ENCODE results near the gene INSL3. TPM values are rescaled to one million over a fixed set of nuclear protein-coding genes. Genes with fewer than 3 reads are reported as not detected.

Gene INSL3
- polyA plus RNA-seq, 3 donors = 0.25 to 1.7 (median 0.64) TPM

DNA sequence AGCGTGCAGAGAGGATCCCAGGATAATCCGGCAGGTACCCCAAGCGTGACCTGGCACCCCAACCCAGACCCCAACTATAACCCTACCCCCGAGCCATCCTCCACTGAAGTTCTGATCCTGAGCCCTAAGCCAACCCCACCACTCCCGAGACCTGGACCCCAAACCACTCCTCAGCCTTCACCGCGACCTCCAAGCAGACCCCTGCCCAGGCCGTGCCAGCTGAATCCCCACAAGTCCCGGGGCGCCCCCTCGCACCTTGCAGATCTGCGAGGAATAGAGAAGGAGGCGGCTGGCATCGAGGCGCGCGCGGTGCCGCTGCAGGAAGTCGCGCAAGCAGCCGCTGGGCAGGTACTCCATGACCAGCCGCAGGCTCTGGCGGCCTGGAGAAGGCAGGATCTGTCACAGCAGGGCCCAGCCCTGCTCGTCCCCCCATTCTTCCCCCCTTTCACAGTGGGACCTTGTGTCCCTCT lies 10.1 kb upstream of the INSL3 start:
- H3K27me3 ChIP-seq (ENCODE audit: control insufficient read depth in 2 of 2, insufficient read depth in 2 of 2, low read length in 2 of 2) = no peaks in the 10 kb centered on the region
- WGBS (ENCODE audit: insufficient coverage) = over 99% methylated on average over 23 of the region's 25 CpGs
- peaks cover 0 to 5% of the 10 kb centered on the region in 2 donors for H3K9me3 ChIP-seq (replicated peaks in 1 of 2; ENCODE audit: control insufficient read depth in 1 of 2, insufficient read depth in 1 of 2, low read length in 2 of 2)
- Mint-ChIP-seq H3K4me1 (peaks cover 11% of the 10 kb centered on the region), H3K27ac (peak overlapping the region in 1 of 7 donors; percentile 65), H3K4me3 (no peak overlapping the region), H3K9me3 (peaks cover 2 to 7% (median 5%) of the 10 kb centered on the region in 7 donors), H3K36me3 (peaks cover 61 to 78% of the 10 kb centered on the region in 2 donors), H3K27me3 (ENCODE audit: low read depth in 3 of 3) (no peaks in the 10 kb centered on the region)
- H4K20me1 ChIP-seq (ENCODE audit: insufficient read depth, low read length) = no peaks in the 10 kb centered on the region
- H2AFZ ChIP-seq (ENCODE audit: insufficient read depth, low read depth, low read length, poor library complexity, severe bottlenecking) = no peak overlapping the region
- TF ChIP-seq, protein P1, sequence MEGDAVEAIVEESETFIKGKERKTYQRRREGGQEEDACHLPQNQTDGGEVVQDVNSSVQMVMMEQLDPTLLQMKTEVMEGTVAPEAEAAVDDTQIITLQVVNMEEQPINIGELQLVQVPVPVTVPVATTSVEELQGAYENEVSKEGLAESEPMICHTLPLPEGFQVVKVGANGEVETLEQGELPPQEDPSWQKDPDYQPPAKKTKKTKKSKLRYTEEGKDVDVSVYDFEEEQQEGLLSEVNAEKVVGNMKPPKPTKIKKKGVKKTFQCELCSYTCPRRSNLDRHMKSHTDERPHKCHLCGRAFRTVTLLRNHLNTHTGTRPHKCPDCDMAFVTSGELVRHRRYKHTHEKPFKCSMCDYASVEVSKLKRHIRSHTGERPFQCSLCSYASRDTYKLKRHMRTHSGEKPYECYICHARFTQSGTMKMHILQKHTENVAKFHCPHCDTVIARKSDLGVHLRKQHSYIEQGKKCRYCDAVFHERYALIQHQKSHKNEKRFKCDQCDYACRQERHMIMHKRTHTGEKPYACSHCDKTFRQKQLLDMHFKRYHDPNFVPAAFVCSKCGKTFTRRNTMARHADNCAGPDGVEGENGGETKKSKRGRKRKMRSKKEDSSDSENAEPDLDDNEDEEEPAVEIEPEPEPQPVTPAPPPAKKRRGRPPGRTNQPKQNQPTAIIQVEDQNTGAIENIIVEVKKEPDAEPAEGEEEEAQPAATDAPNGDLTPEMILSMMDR (IDR thresholded peaks at IDR 0.05) = no peak
- H3K79me2 ChIP-seq (ENCODE audit: insufficient read depth, low read length) = no peaks in the 10 kb centered on the region
- no peak for DNase-seq
- H3K4me2 ChIP-seq (replicated peaks; ENCODE audit: extremely low read depth, low read length, poor library complexity, severe bottlenecking) = no peak overlapping the region
- peaks cover 12 to 17% of the 10 kb centered on the region in 2 donors for H3K4me1 ChIP-seq (ENCODE audit: control insufficient read depth in 1 of 2, insufficient read depth in 2 of 2, low read length in 2 of 2)
- intact Hi-C loops (cut with micrococcal nuclease) = no loop called here
- no peak overlapping the region for H3K9ac ChIP-seq (ENCODE audit: insufficient read depth, low read length, poor library complexity, severe bottlenecking)
- H3K4me3 ChIP-seq (replicated peaks in 1 of 3; ENCODE audit: low read depth in 2 of 3, low read length in 3 of 3) = no peak overlapping the region
- peaks cover 49 to 63% of the 10 kb centered on the region in 2 donors for H3K36me3 ChIP-seq (replicated peaks in 1 of 2; ENCODE audit: control insufficient read depth in 1 of 2, insufficient read depth in 2 of 2, low read length in 2 of 2)
- no peak overlapping the region for H3K27ac ChIP-seq (ENCODE audit: low read depth in 1 of 2, low read length in 2 of 2)

DNA sequence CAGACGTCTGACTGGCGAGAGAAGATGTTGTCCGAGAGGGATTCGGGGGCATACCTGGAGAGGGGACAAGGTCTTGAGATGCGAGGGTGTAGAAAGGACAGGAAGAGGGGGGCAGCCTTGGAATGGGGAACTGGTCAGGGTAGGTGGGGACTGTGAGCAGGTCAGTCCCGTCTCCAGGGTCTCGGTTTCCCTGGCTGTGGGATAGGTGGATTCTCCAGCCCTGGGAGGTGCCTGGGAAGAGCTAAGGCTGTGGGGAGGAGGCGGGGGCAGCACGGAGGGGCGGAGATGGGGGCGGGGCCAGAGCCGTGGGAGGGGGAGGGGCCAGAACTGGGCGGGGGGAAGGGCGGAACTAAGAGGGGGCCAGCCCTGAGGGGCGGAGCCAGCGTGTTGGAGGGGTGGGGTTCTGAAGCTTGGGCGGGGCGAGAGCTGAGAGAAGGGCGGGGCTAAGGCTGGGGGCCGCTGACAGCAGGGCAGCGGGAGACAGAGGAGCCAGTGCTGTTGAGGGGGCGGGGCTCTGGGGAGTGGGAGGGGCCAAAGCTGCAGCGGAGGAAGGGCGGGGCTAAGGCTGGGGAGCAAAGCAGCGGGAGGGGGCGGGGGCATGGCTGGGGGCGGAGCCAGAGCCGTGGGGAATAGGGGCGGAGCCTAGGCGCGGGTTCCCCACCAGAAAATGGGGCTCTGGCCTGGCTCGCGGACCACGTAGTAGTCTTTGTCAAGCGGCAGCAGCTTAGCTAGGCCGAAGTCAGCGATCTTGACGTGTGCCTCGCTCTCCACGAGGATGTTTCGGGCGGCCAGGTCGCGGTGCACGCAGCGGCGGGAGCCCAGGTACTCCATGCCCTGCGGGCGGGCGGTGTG lies 9.5 kb upstream of the INSL3 start:
- no peak for DNase-seq
- peaks cover 0 to 5% of the 10 kb centered on the region in 2 donors for H3K9me3 ChIP-seq (replicated peaks in 1 of 2; ENCODE audit: control insufficient read depth in 1 of 2, insufficient read depth in 1 of 2, low read length in 2 of 2)
- no peaks in the 10 kb centered on the region for H3K27me3 ChIP-seq (ENCODE audit: control insufficient read depth in 2 of 2, insufficient read depth in 2 of 2, low read length in 2 of 2)
- H3K4me3 Mint-ChIP-seq = no peak overlapping the region
- peak overlapping the region in 2 of 7 donors; percentile 31 to 64 for H3K27ac Mint-ChIP-seq
- TF ChIP-seq, protein P1 (IDR thresholded peaks at IDR 0.05) = no peak
- H2AFZ ChIP-seq (ENCODE audit: insufficient read depth, low read depth, low read length, poor library complexity, severe bottlenecking) = no peak overlapping the region
- peaks cover 46 to 58% of the 10 kb centered on the region in 2 donors for H3K36me3 ChIP-seq (replicated peaks in 1 of 2; ENCODE audit: control insufficient read depth in 1 of 2, insufficient read depth in 2 of 2, low read length in 2 of 2)
- intact Hi-C loops (cut with micrococcal nuclease) = no loop called here
- peaks cover 55 to 76% of the 10 kb centered on the region in 2 donors for H3K36me3 Mint-ChIP-seq
- no peak overlapping the region for H3K4me2 ChIP-seq (replicated peaks; ENCODE audit: extremely low read depth, low read length, poor library complexity, severe bottlenecking)
- H3K9ac ChIP-seq (ENCODE audit: insufficient read depth, low read length, poor library complexity, severe bottlenecking) = no peak overlapping the region
- no peaks in the 10 kb centered on the region for H3K79me2 ChIP-seq (ENCODE audit: insufficient read depth, low read length)
- no peak overlapping the region for H3K4me3 ChIP-seq (replicated peaks in 1 of 3; ENCODE audit: low read depth in 2 of 3, low read length in 3 of 3)
- peaks cover 11% of the 10 kb centered on the region for H3K4me1 Mint-ChIP-seq
- peaks cover 2 to 7% (median 5%) of the 10 kb centered on the region in 7 donors for H3K9me3 Mint-ChIP-seq
- no peaks in the 10 kb centered on the region for H4K20me1 ChIP-seq (ENCODE audit: insufficient read depth, low read length)
- H3K4me1 ChIP-seq (ENCODE audit: control insufficient read depth in 1 of 2, insufficient read depth in 2 of 2, low read length in 2 of 2) = peaks cover 12 to 17% of the 10 kb centered on the region in 2 donors
- no peak overlapping the region for H3K27ac ChIP-seq (ENCODE audit: low read depth in 1 of 2, low read length in 2 of 2)
- no peaks in the 10 kb centered on the region for H3K27me3 Mint-ChIP-seq (ENCODE audit: low read depth in 3 of 3)
- 91% methylated on average over 42 of the region's 50 CpGs for WGBS (ENCODE audit: insufficient coverage)

Measured in CD14-positive monocyte (primary cell).